ENCODE measurements around the gene NRP2.

The NRP2 gene

GRCh38 chr2:205706769-205707381 is 24.6 kb downstream of the NRP2 start:
- DNase-seq (ENCODE audit: low read depth) = peak; percentile 54

GRCh38 chr2:205708231-205708631 is 25.9 kb downstream of the NRP2 start:
- DNase-seq (ENCODE audit: low read depth) = no peak

- no peak for DNase-seq (ENCODE audit: low read depth)
Measured at GRCh38 chr2:205709319-205709718, 27.0 kb downstream of the NRP2 start.

- DNase-seq (ENCODE audit: low read depth) = no peak
Measured at GRCh38 chr2:205712508-205712907, 30.2 kb downstream of the NRP2 start.

GRCh38 chr2:205713086-205713485 is 30.8 kb downstream of the NRP2 start:
- no peak for DNase-seq (ENCODE audit: low read depth)

GRCh38 chr2:205714058-205714776 is 31.9 kb downstream of the NRP2 start:
- no peak for DNase-seq (ENCODE audit: low read depth)

DNA sequence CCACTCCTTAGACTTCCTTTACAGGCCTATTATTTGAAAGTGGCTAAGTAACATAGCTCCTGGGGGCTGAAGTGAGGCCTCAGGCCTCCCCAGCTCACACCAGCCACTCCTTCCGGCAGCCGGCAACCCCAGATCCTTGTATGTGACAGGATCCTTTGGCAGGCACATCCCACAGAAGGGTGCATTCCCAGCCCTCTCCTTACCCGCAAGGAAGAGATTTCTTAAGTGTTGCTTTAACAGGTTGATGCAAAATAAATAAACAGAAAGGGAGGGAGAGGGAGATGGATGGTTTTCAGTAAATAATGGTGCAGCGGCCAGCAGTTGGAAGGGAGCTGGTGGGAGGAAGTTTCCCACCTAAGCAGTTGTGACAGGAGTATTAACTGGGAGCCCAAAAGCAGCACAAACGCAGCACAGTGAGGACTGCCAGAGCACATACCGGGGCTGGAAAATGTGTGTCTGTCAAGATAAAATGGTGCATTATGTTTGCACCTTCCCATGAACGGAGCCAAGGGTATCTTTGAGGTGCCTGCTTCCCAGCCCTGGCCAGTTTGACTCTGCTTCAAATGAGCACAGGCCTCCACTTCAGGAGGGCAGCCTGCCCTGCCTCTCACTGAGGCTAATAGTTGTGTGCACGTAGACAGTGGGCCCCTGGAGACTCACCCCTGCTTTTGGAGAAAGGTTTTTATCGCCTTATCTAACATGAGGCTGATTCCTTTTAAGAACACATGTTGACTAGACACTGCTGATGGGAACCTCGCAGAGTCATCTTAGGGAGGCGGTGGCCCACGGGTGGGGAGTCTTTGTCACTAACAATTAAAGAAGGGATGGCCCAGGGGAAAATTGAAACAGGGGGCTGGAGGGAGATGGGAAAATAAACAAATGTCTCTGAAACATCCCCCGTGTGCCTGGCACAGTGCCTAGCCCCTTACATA is 32.8 kb downstream of the NRP2 start:
- no peak for DNase-seq (ENCODE audit: low read depth)

- no peak for DNase-seq (ENCODE audit: low read depth)
Measured at GRCh38 chr2:205715831-205716525, 33.7 kb downstream of the NRP2 start.

GRCh38 chr2:205717175-205717846 is 35.0 kb downstream of the NRP2 start:
- DNase-seq (ENCODE audit: low read depth) = no peak

GRCh38 chr2:205717999-205718398 is 35.7 kb downstream of the NRP2 start:
- DNase-seq (ENCODE audit: low read depth) = peak; percentile 72

DNA sequence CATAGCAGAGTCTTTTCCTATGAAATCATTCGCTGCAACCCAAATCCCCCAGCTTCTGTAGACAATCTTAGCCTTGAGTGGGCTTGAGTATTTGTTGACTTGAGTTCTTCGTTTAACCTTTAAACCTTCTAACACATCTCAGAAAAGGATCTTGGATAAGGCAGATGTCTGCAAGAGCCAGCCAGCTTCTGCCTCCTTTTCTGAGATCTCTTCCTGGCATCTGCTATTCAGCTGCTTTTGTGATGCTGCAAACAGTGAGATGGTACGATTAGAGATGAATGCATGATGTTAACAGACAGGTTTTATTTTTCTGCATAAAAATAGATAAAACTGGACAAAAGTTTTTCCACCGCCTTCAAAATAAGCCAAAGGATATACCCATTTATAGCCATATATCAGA is 37.5 kb downstream of the NRP2 start:
- DNase-seq (ENCODE audit: low read depth) = no peak

DNA sequence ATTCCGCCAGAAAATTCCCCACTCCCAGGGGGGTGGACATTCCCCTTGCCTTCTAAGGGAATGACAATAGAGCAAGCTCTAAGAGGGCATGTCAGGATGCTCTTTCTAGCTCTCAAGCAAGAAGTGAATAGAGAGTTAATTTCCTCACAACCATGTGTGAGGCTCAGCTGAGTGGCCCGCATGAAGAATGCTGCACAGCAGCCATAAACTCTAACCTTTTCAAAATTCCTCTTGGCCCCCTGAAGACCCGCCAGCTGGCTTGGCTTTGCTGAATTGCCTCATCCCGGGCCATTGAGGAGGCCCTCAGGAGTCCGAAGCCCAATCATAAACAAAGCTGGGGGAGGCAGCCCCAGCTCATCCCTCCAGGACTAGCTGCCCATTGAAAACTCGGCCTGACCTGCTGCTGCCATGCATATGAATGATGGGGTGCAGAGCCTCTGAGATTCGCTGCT is 38.2 kb downstream of the NRP2 start:
- no peak for DNase-seq (ENCODE audit: low read depth)

GRCh38 chr2:205721057-205721449 is 38.8 kb downstream of the NRP2 start:
- DNase-seq (ENCODE audit: low read depth) = no peak

DNA sequence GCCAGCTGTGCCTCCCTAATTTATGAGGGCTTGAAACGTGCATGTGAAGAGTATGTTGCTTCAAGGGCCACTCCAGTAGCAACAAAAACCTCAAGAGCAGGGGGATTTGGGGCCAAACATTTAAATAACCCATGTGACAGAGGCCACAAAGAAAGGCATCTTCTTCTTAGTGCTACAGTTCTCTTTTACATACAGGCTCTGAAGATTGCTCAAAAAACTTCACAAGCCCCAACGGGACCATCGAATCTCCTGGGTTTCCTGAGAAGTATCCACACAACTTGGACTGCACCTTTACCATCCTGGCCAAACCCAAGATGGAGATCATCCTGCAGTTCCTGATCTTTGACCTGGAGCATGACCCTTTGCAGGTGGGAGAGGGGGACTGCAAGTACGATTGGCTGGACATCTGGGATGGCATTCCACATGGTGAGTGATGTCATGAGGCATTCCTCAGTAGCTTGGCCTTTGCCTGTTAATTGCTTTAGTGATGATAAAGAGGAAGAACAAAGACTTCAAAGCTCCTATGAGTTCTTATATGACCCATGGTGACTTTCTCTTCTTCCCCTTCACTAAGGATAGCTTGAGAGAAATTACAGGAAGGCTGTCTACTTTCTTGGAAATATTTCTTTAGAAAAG is 40.1 kb downstream of the NRP2 start:
- DNase-seq (ENCODE audit: low read depth) = no peak

GRCh38 chr2:205723179-205723578 is 40.9 kb downstream of the NRP2 start:
- no peak for DNase-seq (ENCODE audit: low read depth)

DNA sequence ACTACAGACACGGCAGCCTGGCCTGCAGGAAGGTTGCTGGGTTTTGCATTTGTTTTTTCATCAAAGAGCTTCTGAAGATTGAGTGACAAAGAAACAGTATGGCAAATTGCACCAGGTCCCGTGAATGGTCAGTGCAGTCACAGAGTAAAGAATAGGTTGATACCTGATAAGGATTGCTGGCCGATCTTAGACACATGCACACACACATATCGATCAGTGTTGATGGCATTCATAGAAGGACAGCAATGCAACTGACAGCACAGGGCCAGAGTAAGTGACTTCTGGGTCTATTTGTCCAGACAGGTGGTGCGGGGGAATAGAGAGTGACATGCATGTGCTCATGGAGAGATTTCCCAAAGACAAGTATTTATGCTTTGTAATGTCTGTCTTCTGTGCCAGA is 42.8 kb downstream of the NRP2 start:
- no peak for DNase-seq (ENCODE audit: low read depth)

DNA sequence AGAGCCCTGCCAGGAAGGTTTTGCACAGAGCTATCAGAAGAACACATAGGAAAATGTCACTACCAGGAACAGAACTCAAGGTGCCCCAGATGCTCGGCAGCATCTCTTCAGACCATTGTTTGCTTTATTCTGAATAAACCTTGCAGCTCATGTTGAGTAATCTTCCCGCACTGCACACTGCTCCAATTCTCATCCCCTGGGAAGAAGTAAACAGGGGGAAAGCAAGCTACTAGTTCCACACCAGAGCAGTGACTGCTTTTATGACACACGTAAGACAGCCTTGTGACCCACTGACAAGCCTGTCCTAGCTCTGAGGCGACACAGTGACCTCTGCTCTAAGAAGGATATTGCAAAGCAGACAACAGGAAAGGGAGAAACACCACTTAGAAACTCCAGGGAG is 44.2 kb downstream of the NRP2 start:
- DNase-seq (ENCODE audit: low read depth) = no peak

- DNase-seq (ENCODE audit: low read depth) = no peak
Measured at GRCh38 chr2:205727174-205727573, 44.9 kb downstream of the NRP2 start.

GRCh38 chr2:205728366-205728765 is 46.1 kb downstream of the NRP2 start:
- no peak for DNase-seq (ENCODE audit: low read depth)

DNA sequence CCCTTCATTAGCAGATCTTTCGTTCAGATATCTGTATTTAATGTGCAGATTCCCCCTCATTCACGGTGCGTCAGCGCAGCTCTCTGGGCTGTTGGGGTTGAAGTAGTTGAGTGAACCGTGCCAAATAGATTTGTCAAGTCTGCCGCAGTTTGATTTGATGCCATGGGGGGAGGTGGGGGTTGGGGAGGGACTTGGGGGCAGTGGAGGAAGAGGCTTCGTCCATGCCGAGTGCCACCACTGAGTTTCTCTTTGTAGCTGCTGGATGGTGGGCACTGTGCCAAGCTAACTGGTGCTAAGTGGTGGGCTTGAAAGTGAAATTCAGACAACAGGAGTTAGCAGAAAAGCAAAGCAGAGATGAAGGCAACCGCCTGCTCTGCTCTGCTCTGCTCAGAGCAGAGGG is 47.9 kb downstream of the NRP2 start:
- no peak for DNase-seq (ENCODE audit: low read depth)

All from fibroblast of gingiva (primary cell).